Globus pallidus (tissue), 1 donor: ENCODE results near the gene REPIN1.

Experiments used
- DNase-seq: peaks from one replicate; pipeline ENCODE4 v3.0.0-alpha.2; 2015; ENCODE audit warnings: low spot score

REPIN1 gene

GRCh38 chr7:150407588-150408392 lies 39.2 kb downstream of the REPIN1 start:
- no peak for DNase-seq

GRCh38 chr7:150408393-150409299 lies 40.0 kb downstream of the REPIN1 start:
- no peak for DNase-seq

GRCh38 chr7:150409300-150410030 lies 40.8 kb downstream of the REPIN1 start:
- DNase-seq = no peak

GRCh38 chr7:150410131-150410530 lies 41.5 kb downstream of the REPIN1 start:
- no peak for DNase-seq

GRCh38 chr7:150410680-150411346 lies 42.2 kb downstream of the REPIN1 start:
- no peak for DNase-seq

- DNase-seq = no peak
Observed at GRCh38 chr7:150411606-150412005, 43.0 kb downstream of the REPIN1 start.

- no peak for DNase-seq
Observed at GRCh38 chr7:150412016-150412415, 43.4 kb downstream of the REPIN1 start.

- DNase-seq = no peak
Observed at GRCh38 chr7:150412518-150413488, 44.2 kb downstream of the REPIN1 start.

- no peak for DNase-seq
Observed at GRCh38 chr7:150413640-150414081, 45.0 kb downstream of the REPIN1 start.

- DNase-seq = no peak
Observed at GRCh38 chr7:150415161-150416153, 46.8 kb downstream of the REPIN1 start.

GRCh38 chr7:150417239-150417638 lies 48.6 kb downstream of the REPIN1 start:
- DNase-seq = no peak

- DNase-seq = no peak
Observed at GRCh38 chr7:150417863-150418262, 49.2 kb downstream of the REPIN1 start.

GRCh38 chr7:150420242-150420641 lies 51.6 kb downstream of the REPIN1 start:
- no peak for DNase-seq

GRCh38 chr7:150420987-150421674 lies 52.5 kb downstream of the REPIN1 start:
- DNase-seq = peak; percentile 79

- no peak for DNase-seq
Observed at GRCh38 chr7:150421831-150422230, 53.2 kb downstream of the REPIN1 start.
